ENCODE data around the gene BRD9.
"Not testable (repeated sequence)": the region's sequence is repeated elsewhere in the genome, so short reads cannot be mapped to it uniquely, and the experiment has no call there.

The BRD9 gene

GRCh38 chr5:900781-901180, 8.2 kb upstream of the BRD9 start:
- DNase-seq: no peak

DNA sequence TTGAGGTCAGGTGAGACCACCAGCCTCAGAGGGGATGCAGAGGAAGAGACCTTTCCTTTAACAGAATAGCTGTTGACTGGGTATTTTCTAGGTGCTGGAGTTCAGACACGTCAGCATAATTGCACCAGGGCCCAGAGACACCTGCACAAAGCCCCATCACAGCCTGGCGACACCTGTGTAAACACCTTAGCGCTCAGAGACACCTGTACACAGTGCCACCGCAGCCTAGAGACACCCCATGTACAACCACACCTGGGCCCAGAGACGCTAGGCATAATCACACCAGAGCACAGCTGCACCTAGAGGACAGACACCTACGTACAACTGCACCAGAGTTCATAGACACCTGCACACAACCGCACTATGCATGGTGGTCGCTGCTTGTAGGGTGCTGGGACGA, 1.1 kb upstream of the BRD9 start:
- DNase-seq: no peak

DNA sequence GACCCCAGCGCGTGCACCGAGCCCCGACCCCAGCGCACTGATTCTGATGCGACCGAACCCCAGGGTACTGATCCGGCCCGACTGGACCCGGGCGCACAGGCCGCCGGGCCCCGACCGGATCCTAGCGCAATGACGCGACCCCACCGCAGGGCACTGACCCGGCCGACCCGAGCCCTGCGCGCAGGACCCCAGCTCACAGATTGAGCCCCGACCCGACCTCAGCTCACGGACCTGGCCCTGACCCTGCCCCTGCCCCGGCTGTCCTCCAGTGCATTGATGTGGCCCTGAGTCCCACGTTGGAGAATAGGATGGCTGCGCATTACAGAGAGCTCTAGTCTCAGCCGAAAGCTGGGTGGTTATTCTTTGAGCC, 521 bp upstream of the BRD9 start:
- no peak for DNase-seq

- no peak for DNase-seq
Observed at GRCh38 chr5:891837-892393, 686 bp downstream of the BRD9 start.

- DNase-seq: no peak
Observed at GRCh38 chr5:891117-891836, 1.3 kb downstream of the BRD9 start.

DNA sequence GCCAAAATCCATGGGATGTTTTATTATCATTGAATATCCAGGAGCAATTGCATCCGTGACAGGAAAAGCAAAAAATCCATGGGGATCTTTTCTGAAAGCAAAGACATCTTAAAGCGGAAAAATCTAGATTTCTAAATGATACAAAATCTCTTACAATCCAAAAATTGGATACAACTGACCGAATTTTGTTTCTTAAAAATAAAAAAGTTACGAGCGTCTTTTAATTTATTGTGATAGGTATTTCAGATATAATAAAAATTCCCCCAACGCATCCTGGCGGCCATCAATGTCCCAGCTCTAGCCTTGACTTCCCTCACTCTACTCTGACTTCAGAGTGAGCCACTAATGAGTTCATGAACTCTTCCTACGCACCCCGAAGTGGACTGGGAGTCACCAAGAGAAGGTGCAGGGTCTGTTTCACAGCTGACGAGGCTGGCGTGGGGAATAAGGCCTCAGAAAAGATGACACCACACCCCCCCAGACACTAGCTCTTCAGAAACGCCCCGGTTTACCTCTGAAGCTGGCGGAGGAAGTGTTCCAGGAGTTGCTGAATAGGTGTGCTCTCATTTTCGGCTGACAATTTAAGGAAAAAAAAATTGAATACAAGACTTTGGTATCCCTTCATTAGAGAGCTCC, 3.4 kb downstream of the BRD9 start:
- no peak for DNase-seq

DNA sequence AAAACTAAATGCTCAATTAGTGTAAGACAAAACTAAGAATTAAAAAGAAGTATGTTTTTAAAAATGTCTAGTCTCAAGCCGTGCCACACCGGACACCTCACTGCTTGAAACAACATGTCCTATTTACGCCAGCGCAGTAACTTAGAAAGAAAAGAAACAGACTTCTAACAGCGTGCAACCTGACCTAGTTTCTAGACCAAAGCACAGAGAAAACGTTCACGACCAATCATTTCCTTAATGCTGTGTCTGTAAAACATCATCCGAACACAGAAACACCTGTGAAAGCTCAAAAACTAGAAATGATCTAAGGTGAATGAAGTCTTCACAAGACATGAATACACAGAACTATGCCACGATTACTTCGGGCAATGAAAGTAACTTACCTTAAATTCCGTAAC, 4.0 kb downstream of the BRD9 start:
- DNase-seq: no peak

- no peak for DNase-seq
Observed at GRCh38 chr5:887947-888637, 4.5 kb downstream of the BRD9 start.

- no peak for DNase-seq
Observed at GRCh38 chr5:886716-887325, 5.8 kb downstream of the BRD9 start.

DNA sequence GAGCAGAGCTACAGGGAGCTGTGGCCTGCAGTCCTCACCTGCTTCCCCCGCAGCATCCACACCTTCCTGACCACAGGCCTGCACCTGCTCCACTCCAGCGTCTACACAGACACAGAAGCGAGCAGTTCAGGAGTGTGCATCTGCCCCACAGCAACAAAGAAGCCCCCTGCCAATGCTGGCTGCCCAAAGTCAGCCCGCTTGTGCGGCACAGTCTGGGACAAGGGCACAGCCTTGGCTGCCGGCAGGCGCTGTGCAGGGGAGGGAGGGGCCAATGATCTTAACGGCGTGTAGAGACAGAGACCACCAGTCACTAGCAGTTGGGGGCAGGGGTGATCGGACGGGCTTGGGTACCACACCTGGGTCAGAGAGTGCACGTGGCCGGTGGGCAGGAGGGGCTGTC, 6.6 kb downstream of the BRD9 start:
- no peak for DNase-seq

DNA sequence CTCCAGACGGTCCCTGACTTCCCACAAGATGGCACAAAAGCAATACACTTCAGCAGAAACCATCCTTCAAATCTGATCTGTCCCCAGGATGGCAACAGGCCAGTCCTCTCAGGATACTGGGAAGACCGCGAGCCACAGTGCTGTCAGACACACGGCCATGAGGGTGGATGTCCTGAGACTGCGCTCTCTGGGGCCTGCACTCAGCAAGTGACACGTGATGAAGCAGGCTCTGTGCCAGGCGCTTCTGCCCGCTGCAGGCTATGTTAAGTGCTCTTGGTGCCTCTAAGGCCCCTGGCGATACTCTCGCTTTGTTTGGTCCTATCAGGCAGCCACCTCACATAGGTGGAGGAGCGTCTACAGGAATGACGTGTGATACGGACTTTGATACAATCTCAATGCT, 7.1 kb downstream of the BRD9 start:
- DNase-seq: peak; percentile 10

- no peak for DNase-seq
Observed at GRCh38 chr5:885127-885442, 7.5 kb downstream of the BRD9 start.

- no peak for DNase-seq
Observed at GRCh38 chr5:884345-885126, 8.1 kb downstream of the BRD9 start.

GRCh38 chr5:883475-884181, 9.0 kb downstream of the BRD9 start:
- DNase-seq: no peak

GRCh38 chr5:882253-883183, 10.1 kb downstream of the BRD9 start:
- no peak for DNase-seq

GRCh38 chr5:881551-881935, 11.1 kb downstream of the BRD9 start:
- DNase-seq: no peak

DNA sequence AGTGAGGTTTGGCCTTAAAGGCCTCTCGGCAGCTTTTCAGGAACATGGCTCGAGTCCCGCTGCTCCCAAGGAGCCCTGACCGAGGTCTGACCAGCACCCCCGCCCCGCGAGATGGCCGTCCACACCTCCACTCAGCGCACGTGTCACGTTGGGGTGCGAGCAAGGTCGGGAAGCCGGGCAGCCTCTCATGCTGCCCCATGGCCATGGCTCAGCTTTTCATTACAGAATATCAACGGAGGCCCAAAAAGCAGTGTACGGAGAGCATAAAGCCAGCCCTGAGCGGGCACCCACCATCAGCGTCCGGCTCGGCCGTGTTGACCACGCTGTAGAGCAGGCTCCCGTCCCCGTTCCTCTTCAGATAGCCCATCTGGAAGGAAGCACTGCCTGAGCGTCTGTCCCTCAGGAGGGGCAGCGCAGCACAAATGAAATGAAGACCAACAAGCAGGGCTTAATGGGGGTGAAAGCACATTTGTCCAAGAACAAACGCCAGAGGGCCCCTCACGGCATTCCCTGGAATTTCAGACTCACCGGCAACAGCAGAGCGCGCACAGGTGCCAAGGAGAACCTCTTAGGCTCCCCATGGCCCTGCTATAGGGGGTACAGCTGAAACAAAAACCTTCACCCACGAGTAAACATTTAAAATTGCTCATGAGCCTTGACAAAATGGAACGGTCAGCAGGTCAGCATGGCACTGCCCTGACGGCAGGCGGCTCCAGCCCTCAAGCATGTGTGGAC, 11.6 kb downstream of the BRD9 start:
- no peak for DNase-seq

DNA sequence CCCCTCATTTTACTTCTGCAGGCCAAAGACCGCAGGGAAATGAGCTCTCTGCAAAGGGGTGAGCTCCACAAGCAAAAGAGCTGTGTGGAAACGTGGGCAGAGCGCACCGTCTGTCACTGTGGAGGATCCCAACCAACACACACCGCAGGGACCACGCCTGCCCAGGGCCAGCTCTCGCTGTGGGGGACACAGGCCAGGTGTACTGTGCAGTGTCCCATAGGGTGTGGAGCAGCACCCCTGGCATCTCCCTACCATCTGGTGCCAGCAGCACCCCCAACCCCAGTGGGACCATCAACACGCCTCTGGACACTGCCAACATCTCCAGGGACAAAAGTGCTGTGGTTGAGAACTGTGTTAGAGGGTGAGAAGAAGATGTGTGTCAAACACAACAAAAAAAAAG, 13.9 kb downstream of the BRD9 start:
- not testable (repeated sequence) for DNase-seq

DNA sequence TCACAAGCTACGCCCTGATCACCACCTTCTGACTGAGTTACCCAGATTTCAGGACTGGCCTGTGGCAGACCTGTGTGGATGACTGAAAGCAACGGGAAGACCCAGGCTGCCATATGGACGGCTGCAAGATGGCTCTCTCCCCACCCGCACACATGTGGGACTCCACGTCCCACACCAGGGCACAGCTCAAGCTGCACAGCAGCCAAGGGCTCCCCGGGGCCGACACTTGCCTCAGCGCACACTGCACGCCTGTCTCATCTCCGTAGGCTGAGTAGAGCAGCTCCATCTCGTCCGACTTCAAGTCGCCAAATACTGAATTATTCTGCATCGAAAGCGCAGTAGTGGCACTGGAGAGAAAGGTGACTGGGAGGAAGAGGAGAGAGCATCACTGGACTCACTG, 14.5 kb downstream of the BRD9 start:
- no peak for DNase-seq

Measured in NCI-H1092 treated with DMSO at 0.1 percent for 48 hours (cell line).